A172 (cell line): Measurements from ENCODE around the gene PRKCG. TPM values are rescaled to one million over a fixed set of nuclear protein-coding genes. Genes with fewer than 3 reads are reported as not detected.

Experiments used
- DNase-seq: peaks from one replicate; pipeline ENCODE4 v3.0.0-alpha.2; 2015; ENCODE audit warnings: low spot score
- total RNA-seq: library from RNA; depleted of rRNA; stranded (reverse); fragments of >200 nt; shearing (Covaris generic); gene quantifications from 2 replicates; pipeline ENCODE4 v1.2.3, GENCODE V29; 2014

Gene PRKCG
- total RNA-seq, 1 experiment from 2014 or later: not detected

- DNase-seq: no peak
Observed at GRCh38 chr19:53871454-53871853, 10.5 kb upstream of the PRKCG start.

DNA sequence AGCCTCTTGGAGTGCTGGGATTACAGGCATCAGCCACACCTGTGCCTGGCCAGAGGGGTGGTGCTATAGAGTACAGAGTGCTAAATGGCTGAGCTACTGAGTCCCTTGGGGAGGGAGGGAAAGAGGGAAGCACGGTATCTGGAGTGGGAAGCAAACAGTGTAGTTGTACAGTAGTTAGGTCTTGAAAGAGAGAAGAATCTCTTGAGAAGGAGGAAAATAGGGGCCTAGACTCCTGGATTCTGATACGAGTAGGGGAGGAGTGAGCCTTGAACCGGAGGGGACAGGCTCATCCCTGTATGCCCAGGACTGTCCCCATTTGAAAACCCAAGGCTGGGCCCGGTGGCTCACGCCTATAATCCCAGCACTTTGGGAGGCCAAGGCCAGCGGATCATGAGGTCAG lies 9.2 kb upstream of the PRKCG start:
- DNase-seq: no peak

DNA sequence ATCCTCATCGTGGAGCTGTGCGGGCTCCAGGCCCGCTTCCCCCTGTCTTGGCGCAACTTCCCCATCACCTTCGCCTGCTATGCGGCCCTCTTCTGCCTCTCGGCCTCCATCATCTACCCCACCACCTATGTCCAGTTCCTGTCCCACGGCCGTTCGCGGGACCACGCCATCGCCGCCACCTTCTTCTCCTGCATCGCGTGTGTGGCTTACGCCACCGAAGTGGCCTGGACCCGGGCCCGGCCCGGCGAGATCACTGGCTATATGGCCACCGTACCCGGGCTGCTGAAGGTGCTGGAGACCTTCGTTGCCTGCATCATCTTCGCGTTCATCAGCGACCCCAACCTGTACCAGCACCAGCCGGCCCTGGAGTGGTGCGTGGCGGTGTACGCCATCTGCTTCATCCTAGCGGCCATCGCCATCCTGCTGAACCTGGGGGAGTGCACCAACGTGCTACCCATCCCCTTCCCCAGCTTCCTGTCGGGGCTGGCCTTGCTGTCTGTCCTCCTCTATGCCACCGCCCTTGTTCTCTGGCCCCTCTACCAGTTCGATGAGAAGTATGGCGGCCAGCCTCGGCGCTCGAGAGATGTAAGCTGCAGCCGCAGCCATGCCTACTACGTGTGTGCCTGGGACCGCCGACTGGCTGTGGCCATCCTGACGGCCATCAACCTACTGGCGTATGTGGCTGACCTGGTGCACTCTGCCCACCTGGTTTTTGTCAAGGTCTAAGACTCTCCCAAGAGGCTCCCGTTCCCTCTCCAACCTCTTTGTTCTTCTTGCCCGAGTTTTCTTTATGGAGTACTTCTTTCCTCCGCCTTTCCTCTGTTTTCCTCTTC lies 8.0 kb upstream of the PRKCG start:
- DNase-seq: no peak

GRCh38 chr19:53874606-53874990 lies 7.4 kb upstream of the PRKCG start:
- no peak for DNase-seq

DNA sequence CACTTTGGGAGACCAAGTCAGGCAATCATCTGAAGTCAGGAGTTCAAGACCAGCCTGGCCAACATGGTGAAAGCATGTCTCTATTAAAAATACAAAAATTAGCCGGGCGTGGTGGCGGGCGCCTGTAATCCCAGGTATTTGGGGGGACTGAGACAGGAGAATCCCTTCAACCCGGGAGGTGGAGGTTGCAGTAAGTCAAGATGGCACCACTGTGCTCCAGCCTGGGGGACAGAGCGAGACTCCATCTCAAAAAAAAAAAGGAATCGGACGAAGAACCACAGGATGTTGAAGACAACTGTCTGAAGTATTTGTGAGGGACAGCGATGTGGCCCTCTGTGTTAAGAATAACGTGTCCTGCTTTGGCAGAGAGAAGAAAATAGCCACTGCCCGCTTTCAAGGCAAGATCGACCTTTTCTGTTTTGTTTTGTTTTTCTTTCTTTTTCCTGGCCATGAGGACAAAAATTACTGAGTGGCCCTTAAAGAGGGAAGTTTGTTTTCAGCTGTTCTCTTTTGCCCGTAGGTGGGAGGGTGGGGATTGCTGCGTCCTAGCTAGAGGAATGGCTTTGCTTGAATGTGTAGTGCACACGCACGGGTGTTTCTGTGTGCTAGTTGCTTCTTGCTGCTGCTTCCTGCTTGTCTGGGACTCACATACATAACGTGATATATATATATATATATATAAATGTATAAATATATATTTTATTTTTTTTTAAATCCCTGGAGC lies 6.2 kb upstream of the PRKCG start:
- DNase-seq: no peak

- DNase-seq: no peak
Observed at GRCh38 chr19:53876651-53877224, 5.3 kb upstream of the PRKCG start.

DNA sequence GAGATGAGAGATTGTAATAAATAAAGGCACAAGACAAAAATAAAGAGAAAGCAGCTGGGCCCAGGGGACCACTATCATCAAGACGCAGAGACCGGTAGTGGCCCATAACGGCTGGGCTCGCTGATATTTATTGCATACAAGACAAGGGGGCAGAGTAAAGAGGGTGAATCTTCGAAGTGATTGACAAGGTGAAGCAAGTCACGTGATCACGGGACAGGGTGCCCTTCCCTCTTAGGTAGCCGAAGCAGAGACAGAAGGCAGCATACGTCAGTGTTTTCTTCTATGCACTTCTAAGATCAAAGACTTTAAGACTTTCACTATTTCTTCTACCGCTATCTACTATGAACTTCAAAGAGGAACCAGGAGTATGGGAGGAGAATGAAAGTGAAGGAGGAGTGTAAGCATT lies 4.6 kb upstream of the PRKCG start:
- no peak for DNase-seq

GRCh38 chr19:53878776-53879139 lies 3.2 kb upstream of the PRKCG start:
- DNase-seq: no peak

DNA sequence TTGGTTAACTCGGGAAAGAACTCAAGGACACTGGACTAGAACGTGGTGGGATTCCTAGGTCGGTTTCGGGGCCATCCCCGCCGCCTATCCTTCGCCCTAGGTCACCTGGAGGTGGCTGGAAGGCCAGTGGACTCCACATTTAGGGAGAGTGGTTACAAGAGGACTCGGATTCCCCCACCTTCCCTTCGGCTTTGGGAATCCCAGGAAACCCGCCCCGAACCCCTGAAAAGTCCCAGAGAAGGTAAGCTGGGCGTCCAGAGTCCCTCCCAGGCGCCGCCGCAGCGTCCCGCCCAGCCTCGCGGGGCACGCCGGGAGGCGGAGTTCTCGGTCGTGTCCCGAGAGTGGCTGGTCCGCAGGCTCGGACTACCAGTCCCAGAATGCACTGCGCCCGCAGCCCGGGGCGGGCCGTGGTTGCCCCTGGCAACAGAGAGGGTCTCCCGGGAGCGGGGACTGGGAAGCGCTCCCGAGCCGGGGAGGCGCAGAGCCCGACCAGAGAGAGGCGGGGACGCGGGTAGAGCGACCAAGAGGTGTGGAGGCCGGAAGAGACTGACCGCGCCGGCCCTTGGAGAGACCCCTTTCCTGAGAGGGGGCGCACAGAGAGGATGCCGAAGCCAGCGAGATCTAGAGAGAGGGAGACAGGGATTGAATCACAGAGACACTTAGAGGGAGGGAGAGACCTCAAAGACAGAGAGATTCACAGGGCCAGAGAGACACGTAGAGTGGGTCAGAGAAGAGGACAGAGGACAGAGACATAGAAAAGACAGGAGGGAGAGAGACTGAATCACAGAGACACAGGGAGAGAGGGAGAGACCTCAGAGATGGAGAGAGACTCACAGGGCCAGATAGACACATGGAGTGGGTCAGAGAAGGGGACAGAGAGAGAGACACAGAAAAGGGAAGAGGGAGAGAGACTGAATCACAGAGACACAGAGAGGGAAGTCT lies 2.6 kb upstream of the PRKCG start:
- peak; percentile 88 for DNase-seq

DNA sequence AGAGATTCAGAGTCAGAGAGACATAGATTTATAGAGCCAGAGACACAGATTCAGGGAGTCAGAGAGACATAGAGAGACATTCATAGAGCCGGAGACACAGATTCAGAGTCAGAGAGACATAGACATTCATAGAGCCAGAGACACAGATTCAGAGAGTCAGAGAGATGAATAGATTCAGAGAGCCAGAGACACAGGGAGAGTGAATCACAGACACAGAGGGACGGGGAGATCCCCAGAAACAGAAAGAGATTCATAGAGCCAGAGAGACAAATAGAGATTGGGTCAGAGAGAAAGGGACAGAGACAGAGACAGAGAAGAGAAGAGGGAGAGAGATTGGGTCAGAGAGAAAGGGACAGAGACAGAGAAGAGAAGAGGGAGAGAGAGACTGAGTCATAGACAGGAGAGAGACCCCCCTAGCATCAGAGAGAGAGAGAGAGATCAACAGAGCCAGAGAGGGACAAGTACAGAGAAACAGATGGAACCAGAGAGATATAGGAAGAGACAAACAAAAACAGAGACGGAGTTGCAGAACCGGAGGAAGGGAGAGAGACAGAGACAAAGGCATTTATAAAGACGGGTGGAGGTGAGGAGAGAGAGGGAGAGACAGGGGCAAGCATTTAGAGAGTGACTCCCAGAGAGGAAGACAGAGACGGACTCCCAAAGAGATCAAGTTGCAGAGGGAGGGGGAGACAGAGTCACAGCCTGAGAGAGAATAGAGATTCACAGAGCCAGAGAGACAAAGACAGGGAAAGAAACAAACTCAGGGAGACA lies 1.1 kb upstream of the PRKCG start:
- DNase-seq: no peak

DNA sequence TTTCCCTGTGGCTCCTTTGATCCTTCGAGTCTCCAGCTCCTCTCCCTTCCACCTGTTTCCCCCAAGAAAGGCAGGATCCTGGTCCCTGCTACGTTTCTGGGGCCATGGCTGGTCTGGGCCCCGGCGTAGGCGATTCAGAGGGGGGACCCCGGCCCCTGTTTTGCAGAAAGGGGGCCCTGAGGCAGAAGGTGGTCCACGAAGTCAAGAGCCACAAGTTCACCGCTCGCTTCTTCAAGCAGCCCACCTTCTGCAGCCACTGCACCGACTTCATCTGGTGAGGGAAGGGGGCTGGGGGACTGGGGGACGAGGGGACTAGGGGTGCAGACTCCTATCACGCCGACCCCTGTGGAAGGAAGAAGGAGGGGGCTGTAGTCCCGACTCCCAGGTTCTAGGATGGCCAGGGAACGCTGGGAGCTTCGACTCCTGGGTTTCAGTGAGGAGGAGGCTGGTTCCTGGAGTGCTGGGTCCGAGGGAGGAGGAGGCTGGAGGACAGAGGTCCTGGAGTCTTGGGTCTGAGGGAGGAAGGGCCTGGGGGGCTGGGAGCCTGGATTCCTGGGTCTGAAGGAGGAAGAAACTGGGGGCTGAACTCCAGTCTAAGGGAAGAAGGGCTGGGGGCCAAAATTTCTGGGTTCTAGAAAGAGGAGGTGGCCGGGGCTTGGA lies 524 bp downstream of the PRKCG start:
- no peak for DNase-seq

DNA sequence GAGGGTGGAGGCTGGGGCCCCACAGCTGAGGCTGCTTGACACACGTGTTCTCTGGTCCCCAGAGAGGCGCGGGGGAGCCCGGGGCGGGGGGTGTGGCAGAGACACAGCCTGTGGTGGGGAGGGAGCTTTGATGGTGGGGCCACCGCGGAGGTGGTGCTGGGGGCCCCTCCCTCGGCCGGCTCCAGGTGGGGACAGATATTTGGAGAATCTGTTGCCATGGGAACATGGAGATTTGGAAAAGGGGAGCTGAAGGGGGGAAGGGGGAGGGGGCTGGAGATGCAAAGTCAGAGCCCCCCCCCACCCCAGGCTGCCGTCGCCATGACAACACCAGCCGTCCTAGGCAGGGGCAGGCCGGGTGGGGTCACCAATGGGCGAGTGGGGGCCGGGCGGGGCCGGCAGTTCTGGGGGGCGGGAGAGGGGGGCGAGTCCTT lies 1.2 kb downstream of the PRKCG start:
- DNase-seq: no peak

DNA sequence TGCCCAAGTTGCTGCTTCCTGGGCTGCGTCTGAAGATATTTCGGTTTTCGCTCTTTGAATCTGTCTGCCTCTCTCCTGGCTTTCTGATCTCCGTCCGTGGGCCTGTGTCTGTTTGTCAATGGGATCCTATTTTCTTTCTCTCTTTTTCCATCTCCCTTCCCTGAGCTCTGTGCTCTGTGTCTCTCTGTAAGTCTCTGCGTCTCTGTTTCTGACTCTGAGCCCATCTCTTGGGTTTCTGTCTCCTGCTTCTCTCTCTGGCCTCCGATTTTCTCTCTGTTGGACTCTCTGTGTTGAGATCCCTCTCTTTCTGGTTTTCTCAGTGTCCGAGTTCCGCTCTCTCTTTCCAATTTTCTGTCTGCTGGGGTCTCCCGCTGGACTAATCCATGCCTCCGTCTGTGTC lies 1.7 kb downstream of the PRKCG start:
- DNase-seq: no peak

DNA sequence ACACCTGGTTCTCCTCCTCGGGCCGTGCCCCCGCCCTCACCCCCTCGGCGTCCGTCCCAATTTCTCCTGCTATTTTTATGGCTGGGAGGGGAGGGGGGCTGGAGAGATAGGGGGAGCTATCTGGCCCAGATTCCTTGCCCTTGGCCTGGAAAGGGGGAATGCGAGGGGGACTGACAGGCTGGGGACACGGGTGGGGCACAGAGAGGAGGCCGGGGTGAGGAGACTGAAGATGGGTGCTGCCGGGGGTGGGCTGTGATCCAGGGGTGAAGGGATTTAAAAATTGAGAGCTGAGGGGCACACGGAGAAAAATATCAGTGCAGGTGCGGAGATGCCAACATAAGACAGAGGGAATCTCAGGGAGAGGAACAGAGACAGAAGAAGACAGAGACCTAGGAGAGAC lies 2.3 kb downstream of the PRKCG start:
- no peak for DNase-seq

GRCh38 chr19:53885036-53885435 lies 3.0 kb downstream of the PRKCG start:
- no peak for DNase-seq

DNA sequence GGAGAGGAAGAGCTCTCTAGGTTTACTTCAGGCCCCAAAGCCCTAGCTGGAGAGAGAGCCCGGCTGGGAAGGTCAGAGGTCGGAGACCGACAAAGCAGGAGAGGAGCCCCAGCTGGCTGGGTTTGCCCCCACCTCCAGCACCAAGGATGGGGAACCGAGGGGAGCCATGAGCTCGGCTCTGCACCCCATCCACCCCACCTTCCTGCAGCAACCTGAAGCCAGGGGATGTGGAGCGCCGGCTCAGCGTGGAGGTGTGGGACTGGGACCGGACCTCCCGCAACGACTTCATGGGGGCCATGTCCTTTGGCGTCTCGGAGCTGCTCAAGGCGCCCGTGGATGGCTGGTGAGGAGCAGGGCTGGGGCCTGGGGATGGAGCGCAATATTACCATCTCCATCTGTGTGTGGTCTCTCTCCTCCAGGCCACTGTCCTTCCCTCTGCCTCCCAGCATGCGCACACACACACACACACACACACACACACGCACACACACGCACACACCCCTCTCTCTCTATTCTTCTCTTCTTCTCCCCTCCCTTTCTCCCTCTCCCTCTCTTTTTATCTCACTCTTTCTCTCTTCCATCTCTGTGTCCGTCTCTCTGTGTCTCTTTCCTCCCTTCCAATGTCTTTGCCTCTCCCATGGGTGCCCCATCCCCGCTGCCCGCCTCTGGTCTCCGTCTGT lies 10.4 kb downstream of the PRKCG start:
- DNase-seq: no peak

DNA sequence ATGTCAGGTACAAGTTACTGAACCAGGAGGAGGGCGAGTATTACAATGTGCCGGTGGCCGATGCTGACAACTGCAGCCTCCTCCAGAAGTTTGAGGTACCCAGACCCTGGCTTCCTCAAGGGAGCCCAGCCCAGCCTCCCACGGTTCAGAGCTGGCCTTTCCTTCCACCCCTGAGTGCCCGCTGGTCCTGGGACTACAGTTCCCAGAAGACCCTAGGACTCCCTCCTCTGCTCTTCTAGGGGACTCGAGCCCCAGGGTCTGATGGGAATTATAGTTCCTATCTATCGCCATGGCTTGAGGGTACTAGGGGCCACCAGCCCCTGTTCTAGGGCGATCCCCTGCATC lies 11.0 kb downstream of the PRKCG start:
- DNase-seq: no peak

- no peak for DNase-seq
Observed at GRCh38 chr19:53894707-53895106, 12.7 kb downstream of the PRKCG start.

GRCh38 chr19:53896682-53897081 lies 14.7 kb downstream of the PRKCG start:
- DNase-seq: no peak

- no peak for DNase-seq
Observed at GRCh38 chr19:53897459-53897858, 15.5 kb downstream of the PRKCG start.
